A549 (cell line): ENCODE data around the gene TMEM232. TPM values are rescaled to one million over a fixed set of nuclear protein-coding genes. Genes with fewer than 3 reads are reported as not detected.

Source experiments
- ATAC-seq, 2 experiments: fragments of 200-7000 bp in 1 of 2; fragments of >200 bp in 1 of 2; cut with Nextera tagmentation in 1 of 2; cut with Tn5 transposase in 1 of 2; 3 replicates each; pipeline versions ENCODE4 v1.8.0 to v1.9.1; 2018 to 2020; ENCODE audit warnings: mild to moderate bottlenecking in 1 of 2, moderate library complexity in 1 of 2
- CTCF ChIA-PET: fragments of 300-600 bp; sonication (Branson Sonifier 250); formaldehyde crosslinking; extraction: SDS; loops from one replicate; lab custom pipeline; 2021; ENCODE audit warnings: antibody characterized with exemption, inconsistent platforms; lab: Yijun Ruan, JAX
- POLR2A ChIA-PET: fragments of 350-600 bp; formaldehyde crosslinking; extraction: SDS; loops from one replicate; lab custom pipeline; 2021; ENCODE audit warnings: antibody characterized with exemption, inconsistent platforms; lab: Yijun Ruan, JAX
- DNase-seq, 2 experiments: peaks; one replicate each; pipeline versions ENCODE4 v3.0.0 to v3.0.0-alpha.2; 2011 to 2016; ENCODE audit warnings: low read depth in 1 of 2, low spot score in 1 of 2
- FAIRE-seq: peaks from 2 replicates; lab custom pipeline; 2011; peaks lifted over from hg19 to GRCh38; lab: Jason Lieb, UNC
- H3K27ac ChIP-seq, 2 experiments: fragments of >200 bp; sonication (Bioruptor Twin); formaldehyde crosslinking; 3 replicates each; pipeline ENCODE4 v1.5.1; 2016 to 2017
- H3K4me1 ChIP-seq: fragments of >200 bp; sonication (Bioruptor Twin); formaldehyde crosslinking; 3 replicates; pipeline ENCODE4 v1.6.1; 2016
- H3K4me2 ChIP-seq: fragments of >200 bp; sonication (Bioruptor Twin); formaldehyde crosslinking; 3 replicates; pipeline ENCODE4 v1.6.1; 2016
- H3K4me3 ChIP-seq: fragments of >200 bp; sonication (Bioruptor Twin); formaldehyde crosslinking; 3 replicates; pipeline ENCODE4 v1.5.1; 2016
- H3K9me3 ChIP-seq: fragments of >200 bp; sonication (Bioruptor Twin); formaldehyde crosslinking; 3 replicates; pipeline ENCODE4 v1.6.1; 2016
- BHLHE40 ChIP-seq: IDR thresholded peaks from 2 replicates; pipeline ENCODE4 v1.6.1; 2012; ENCODE audit warnings: low read depth, low read length, inconsistent platforms
- CBX2 ChIP-seq: fragments of 200-600 bp; sonication (generic); IDR thresholded peaks from 2 replicates; pipeline ENCODE4 v1.6.1; 2016; ENCODE audit warnings: low read depth, mild to moderate bottlenecking, borderline replicate concordance
- CEBPB ChIP-seq, 2 experiments: fragments of >200 bp in 1 of 2; sonication (Bioruptor Twin) in 1 of 2; formaldehyde crosslinking in 1 of 2; IDR thresholded peaks; 2 replicates each; pipeline ENCODE4 v1.6.1; 2012 to 2016
- CHD2 ChIP-seq: fragments of 150-350 bp; IDR thresholded peaks from 2 replicates; pipeline ENCODE4 v1.6.1; 2014; ENCODE audit warnings: low read length; ENCODE audit not compliant: partially characterized antibody
- EHF ChIP-seq: fragments of 250-450 bp; sonication (Bioruptor Pico); IDR thresholded peaks from 2 replicates; pipeline ENCODE4 v1.5.0; 2020; ENCODE audit warnings: mild to moderate bottlenecking
- EP300 ChIP-seq, 2 experiments: fragments of >200 bp; sonication (Bioruptor Twin); formaldehyde crosslinking; IDR thresholded peaks; 2 replicates in 1 of 2; 3 replicates in 1 of 2; pipeline ENCODE4 v1.6.1; 2016 to 2017
- ESRRA ChIP-seq: fragments of 150-350 bp; IDR thresholded peaks from 2 replicates; pipeline ENCODE4 v1.6.1; 2014; ENCODE audit warnings: mild to moderate bottlenecking, low read length, borderline replicate concordance
- HDAC2 ChIP-seq: fragments of 200-600 bp; sonication (generic); IDR thresholded peaks from 2 replicates; pipeline ENCODE4 v1.6.1; 2016
- HEYL ChIP-seq: fragments of 250-450 bp; sonication (Bioruptor Pico); IDR thresholded peaks from 2 replicates; pipeline ENCODE4 v1.8.0; 2021; ENCODE audit warnings: mild to moderate bottlenecking, moderate library complexity
- HOXB13 ChIP-seq: fragments of 250-450 bp; sonication (Bioruptor Pico); IDR thresholded peaks from 2 replicates; pipeline ENCODE4 v1.5.0; 2020; ENCODE audit warnings: low read depth, mild to moderate bottlenecking, moderate library complexity
- HOXB5 ChIP-seq: fragments of 250-450 bp; sonication (Bioruptor Pico); IDR thresholded peaks from 2 replicates; pipeline ENCODE4 v1.5.0; 2020; ENCODE audit warnings: mild to moderate bottlenecking, moderate library complexity
- KDM1A ChIP-seq: fragments of 200-600 bp; sonication (generic); IDR thresholded peaks from 2 replicates; pipeline ENCODE4 v1.6.1; 2016; ENCODE audit warnings: low read depth, mild to moderate bottlenecking
- KDM5A ChIP-seq: fragments of 200-600 bp; sonication (generic); IDR thresholded peaks from 2 replicates; pipeline ENCODE4 v1.6.1; 2016; ENCODE audit warnings: antibody characterized with exemption, mild to moderate bottlenecking
- MYC ChIP-seq: IDR thresholded peaks from 2 replicates; pipeline ENCODE4 v1.6.1; 2012; ENCODE audit warnings: mild to moderate bottlenecking, inconsistent platforms, low read length, improper control_type of control experiment, borderline replicate concordance
- NR3C1 ChIP-seq: fragments of >200 bp; sonication (Bioruptor Twin); formaldehyde crosslinking; IDR thresholded peaks from 3 replicates; pipeline ENCODE4 v1.6.1; 2017
- PHF8 ChIP-seq: fragments of 200-600 bp; sonication (generic); IDR thresholded peaks from 2 replicates; pipeline ENCODE4 v1.6.1; 2016; ENCODE audit warnings: low read depth, mild to moderate bottlenecking, antibody characterized with exemption, moderate library complexity, borderline replicate concordance
- RAD21 ChIP-seq, 2 experiments: fragments of >200 bp in 1 of 2; sonication (Bioruptor Twin) in 1 of 2; formaldehyde crosslinking in 1 of 2; IDR thresholded peaks in 1 of 2; conservative IDR thresholded peaks in 1 of 2; 2 replicates in 1 of 2; 3 replicates in 1 of 2; pipeline ENCODE4 v1.6.1; 2012 to 2018; ENCODE audit warnings: inconsistent platforms in 1 of 2
- RARB ChIP-seq: fragments of 250-450 bp; sonication (Bioruptor Pico); IDR thresholded peaks from 2 replicates; pipeline ENCODE4 v1.8.0; 2021; ENCODE audit warnings: mild to moderate bottlenecking, moderate library complexity
- RCOR1 ChIP-seq: fragments of 150-350 bp; IDR thresholded peaks from 2 replicates; pipeline ENCODE4 v1.6.1; 2014; ENCODE audit warnings: antibody characterized with exemption, low read length, low read depth
- RFX5 ChIP-seq: fragments of 450-650 bp; IDR thresholded peaks from 2 replicates; pipeline ENCODE4 v1.7.1; 2014; ENCODE audit warnings: antibody characterized with exemption, mild to moderate bottlenecking, moderate library complexity
- SMC3 ChIP-seq: fragments of >200 bp; sonication (Bioruptor Twin); formaldehyde crosslinking; IDR thresholded peaks from 3 replicates; pipeline ENCODE4 v1.6.1; 2018; ENCODE audit warnings: inconsistent platforms
- SREBF2 ChIP-seq: fragments of 450-650 bp; IDR thresholded peaks from 2 replicates; pipeline ENCODE4 v1.6.1; 2014; ENCODE audit warnings: mild to moderate bottlenecking, moderate library complexity
- TP53 ChIP-seq: fragments of 250-450 bp; sonication (Bioruptor Pico); IDR thresholded peaks from 2 replicates; pipeline ENCODE4 v1.5.0; 2021; ENCODE audit warnings: mild to moderate bottlenecking, moderate library complexity
- ZSCAN20 ChIP-seq: fragments of 250-450 bp; sonication (Bioruptor Pico); IDR thresholded peaks from 2 replicates; pipeline ENCODE4 v1.8.0; 2022; ENCODE audit warnings: mild to moderate bottlenecking, moderate library complexity
- WGBS: methylation state at CpG from one replicate; pipeline ENCODE4 v1.1.6; 2017; ENCODE audit errors: missing lambda C conversion rate; 5-methylcytosine and 5-hydroxymethylcytosine counted together
- polyA plus RNA-seq, 4 experiments: library from polyadenylated mRNA; depleted of rRNA in 3 of 4; stranded (reverse); fragments of >200 nt; fragmentation: RNase III in 1 of 4; extraction: RNeasy Plus Mini Kit Qiagen cat#74134 plus additional on column Dnase treatment in 1 of 4; gene quantifications; 2 replicates in 3 of 4; 3 replicates in 1 of 4; pipeline ENCODE4 v1.2.3, GENCODE V29; 2011 to 2017
- TF ChIP-seq, protein P1 (sequence below): fragments of 250-450 bp; sonication (Bioruptor Pico); IDR thresholded peaks from 2 replicates; pipeline ENCODE4 v1.5.0; 2021; ENCODE audit warnings: mild to moderate bottlenecking, moderate library complexity, borderline replicate concordance
- TF ChIP-seq, protein P2 (sequence below): fragments of >200 bp; sonication (Bioruptor Twin); formaldehyde crosslinking; IDR thresholded peaks from 2 replicates; pipeline ENCODE4 v1.6.1; 2016
- TF ChIP-seq, protein P3 (sequence below): IDR thresholded peaks from 2 replicates; pipeline ENCODE4 v1.6.1; 2012
- TF ChIP-seq, protein P4 (sequence below): fragments of >200 bp; sonication (Bioruptor Twin); formaldehyde crosslinking; IDR thresholded peaks from 3 replicates; pipeline ENCODE4 v1.5.1; 2016
- TF ChIP-seq, protein P5 (sequence below): fragments of 150-350 bp; IDR thresholded peaks from 2 replicates; pipeline ENCODE4 v1.6.1; 2014; ENCODE audit warnings: low read depth, mild to moderate bottlenecking, low read length
- TF ChIP-seq, protein P6 (sequence below): fragments of 250-450 bp; sonication (Bioruptor Pico); IDR thresholded peaks from 2 replicates; pipeline ENCODE4 v1.5.0; 2020; ENCODE audit warnings: low read depth, mild to moderate bottlenecking, moderate library complexity

TMEM232 gene
- polyA plus RNA-seq, 2 of the 4 experiments (the other 2 are of a cell fraction): 0.12 to 0.39 TPM

DNA sequence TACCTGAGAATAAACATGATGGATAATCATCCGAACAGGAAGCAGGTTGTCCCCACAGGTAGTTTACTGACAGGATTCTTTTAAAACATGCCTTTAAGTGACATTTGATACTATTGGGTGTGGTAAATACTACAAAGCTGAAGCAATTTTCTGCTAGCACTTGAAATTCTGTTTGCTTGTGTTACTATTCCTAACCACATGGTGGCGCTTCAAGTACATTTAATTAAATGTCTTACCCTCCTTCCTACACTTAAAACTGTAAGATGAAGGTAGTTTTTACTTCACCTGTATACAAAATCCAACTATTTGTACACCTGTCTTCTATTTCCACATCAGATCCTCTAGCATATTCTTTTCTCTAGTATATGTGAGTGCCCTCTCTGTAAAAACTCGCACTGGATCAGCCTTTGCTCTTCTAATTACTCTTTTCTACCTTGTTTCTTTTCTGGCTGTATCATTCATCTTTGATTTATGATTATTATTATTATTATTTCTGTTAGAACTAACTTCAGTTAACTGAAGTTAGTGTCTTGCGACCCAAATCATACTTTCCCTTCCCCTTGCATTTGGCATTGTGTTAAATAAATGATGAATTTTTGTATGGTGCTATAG, 30.8 kb upstream of the TMEM232 start:
- FAIRE-seq (no peak), DNase-seq (peak in 1 of 2 experiments; percentile 55), ATAC-seq (peak; percentile 47 to 63; a peak in 4 of 6 replicates)
- H3K4me1 ChIP-seq: no peaks in the 10 kb centered on the region
- no peak overlapping the region for H3K4me2 ChIP-seq
- H3K27ac ChIP-seq: no peak overlapping the region
- POLR2A ChIA-PET: no interaction called here
- WGBS: 45% methylated on average over 4 of the region's 4 CpGs
- no peak overlapping the region for H3K4me3 ChIP-seq
- no peak for TF ChIP-seq RCOR1
- no peak for TF ChIP-seq TP53 (CRISPR knock-in tag)
- TF ChIP-seq KDM1A: no peak
- TF ChIP-seq EHF: no peak
- no peak for TF ChIP-seq ESRRA
- TF ChIP-seq RARB: no peak
- peak; percentile 49; the same call in 1 of the 3 replicates for TF ChIP-seq SMC3
- TF ChIP-seq, protein P1, sequence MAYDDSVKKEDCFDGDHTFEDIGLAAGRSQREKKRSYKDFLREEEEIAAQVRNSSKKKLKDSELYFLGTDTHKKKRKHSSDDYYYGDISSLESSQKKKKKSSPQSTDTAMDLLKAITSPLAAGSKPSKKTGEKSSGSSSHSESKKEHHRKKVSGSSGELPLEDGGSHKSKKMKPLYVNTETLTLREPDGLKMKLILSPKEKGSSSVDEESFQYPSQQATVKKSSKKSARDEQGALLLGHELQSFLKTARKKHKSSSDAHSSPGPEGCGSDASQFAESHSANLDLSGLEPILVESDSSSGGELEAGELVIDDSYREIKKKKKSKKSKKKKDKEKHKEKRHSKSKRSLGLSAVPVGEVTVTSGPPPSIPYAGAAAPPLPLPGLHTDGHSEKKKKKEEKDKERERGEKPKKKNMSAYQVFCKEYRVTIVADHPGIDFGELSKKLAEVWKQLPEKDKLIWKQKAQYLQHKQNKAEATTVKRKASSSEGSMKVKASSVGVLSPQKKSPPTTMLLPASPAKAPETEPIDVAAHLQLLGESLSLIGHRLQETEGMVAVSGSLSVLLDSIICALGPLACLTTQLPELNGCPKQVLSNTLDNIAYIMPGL (CRISPR knock-in tag): no peak
- no peak for TF ChIP-seq HEYL (CRISPR knock-in tag)
- TF ChIP-seq, protein P2, sequence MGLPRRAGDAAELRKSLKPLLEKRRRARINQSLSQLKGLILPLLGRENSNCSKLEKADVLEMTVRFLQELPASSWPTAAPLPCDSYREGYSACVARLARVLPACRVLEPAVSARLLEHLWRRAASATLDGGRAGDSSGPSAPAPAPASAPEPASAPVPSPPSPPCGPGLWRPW: no peak
- no peak for TF ChIP-seq CHD2
- TF ChIP-seq, protein P3, sequence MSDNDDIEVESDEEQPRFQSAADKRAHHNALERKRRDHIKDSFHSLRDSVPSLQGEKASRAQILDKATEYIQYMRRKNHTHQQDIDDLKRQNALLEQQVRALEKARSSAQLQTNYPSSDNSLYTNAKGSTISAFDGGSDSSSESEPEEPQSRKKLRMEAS: no peak
- peak; percentile 60 to 66 for TF ChIP-seq RAD21 (conservative IDR thresholded peaks at IDR 0.05 in 1 of 2, IDR thresholded peaks at IDR 0.05 in 1 of 2)
- no peak for TF ChIP-seq NR3C1
- TF ChIP-seq SREBF2: no peak
- TF ChIP-seq, protein P4, sequence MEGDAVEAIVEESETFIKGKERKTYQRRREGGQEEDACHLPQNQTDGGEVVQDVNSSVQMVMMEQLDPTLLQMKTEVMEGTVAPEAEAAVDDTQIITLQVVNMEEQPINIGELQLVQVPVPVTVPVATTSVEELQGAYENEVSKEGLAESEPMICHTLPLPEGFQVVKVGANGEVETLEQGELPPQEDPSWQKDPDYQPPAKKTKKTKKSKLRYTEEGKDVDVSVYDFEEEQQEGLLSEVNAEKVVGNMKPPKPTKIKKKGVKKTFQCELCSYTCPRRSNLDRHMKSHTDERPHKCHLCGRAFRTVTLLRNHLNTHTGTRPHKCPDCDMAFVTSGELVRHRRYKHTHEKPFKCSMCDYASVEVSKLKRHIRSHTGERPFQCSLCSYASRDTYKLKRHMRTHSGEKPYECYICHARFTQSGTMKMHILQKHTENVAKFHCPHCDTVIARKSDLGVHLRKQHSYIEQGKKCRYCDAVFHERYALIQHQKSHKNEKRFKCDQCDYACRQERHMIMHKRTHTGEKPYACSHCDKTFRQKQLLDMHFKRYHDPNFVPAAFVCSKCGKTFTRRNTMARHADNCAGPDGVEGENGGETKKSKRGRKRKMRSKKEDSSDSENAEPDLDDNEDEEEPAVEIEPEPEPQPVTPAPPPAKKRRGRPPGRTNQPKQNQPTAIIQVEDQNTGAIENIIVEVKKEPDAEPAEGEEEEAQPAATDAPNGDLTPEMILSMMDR: peak; percentile 78
- TF ChIP-seq, protein P5, sequence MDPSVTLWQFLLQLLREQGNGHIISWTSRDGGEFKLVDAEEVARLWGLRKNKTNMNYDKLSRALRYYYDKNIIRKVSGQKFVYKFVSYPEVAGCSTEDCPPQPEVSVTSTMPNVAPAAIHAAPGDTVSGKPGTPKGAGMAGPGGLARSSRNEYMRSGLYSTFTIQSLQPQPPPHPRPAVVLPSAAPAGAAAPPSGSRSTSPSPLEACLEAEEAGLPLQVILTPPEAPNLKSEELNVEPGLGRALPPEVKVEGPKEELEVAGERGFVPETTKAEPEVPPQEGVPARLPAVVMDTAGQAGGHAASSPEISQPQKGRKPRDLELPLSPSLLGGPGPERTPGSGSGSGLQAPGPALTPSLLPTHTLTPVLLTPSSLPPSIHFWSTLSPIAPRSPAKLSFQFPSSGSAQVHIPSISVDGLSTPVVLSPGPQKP: no peak
- no peak for TF ChIP-seq HDAC2
- TF ChIP-seq, all 56 proteins: peak for 3
- no peaks in the 10 kb centered on the region for H3K9me3 ChIP-seq
- CTCF ChIA-PET: interaction anchor here (0.8 to 1.1 kb wide), 3 partner anchors 9 to 19 kb away, joined by 3 read pairs; partner anchors contain the start of gene SLC25A46

DNA sequence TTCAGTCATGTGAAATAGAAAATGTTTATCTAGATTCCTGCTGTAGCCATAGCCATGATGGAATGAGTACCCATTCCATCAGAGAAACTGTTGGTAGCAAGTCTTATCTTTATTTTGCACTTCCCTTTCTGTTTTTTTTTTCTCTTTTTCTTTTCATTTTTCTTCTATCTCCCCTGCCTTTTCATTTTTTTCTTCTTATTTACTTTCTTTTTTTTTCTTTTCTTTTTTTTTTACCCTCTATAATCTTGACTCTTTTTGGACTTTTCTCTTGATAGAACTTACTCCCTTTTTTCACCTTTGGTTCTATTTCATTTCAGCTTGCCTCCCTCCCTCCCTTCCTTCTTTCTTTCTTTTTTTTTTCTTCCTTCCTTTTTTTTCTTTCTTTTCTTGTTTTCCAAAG, 27.7 kb upstream of the TMEM232 start:
- POLR2A ChIA-PET: no interaction called here
- Histone ChIP-seq H3K27ac (no peak overlapping the region), H3K4me1 (no peaks in the 10 kb centered on the region), H3K4me2 (no peak overlapping the region), H3K4me3 (no peak overlapping the region), H3K9me3 (no peaks in the 10 kb centered on the region)
- no peak for TF ChIP-seq CEBPB (IDR thresholded peaks at IDR 0.05)
- no peak for TF ChIP-seq BHLHE40
- no peak for TF ChIP-seq HEYL (CRISPR knock-in tag)
- no peak for TF ChIP-seq ZSCAN20 (CRISPR knock-in tag)
- TF ChIP-seq MYC: no peak
- TF ChIP-seq EP300 (IDR thresholded peaks at IDR 0.05): no peak
- no peak for TF ChIP-seq RFX5
- no peak for TF ChIP-seq ESRRA
- no peak for TF ChIP-seq HOXB13 (CRISPR knock-in tag)
- TF ChIP-seq, protein P6, sequence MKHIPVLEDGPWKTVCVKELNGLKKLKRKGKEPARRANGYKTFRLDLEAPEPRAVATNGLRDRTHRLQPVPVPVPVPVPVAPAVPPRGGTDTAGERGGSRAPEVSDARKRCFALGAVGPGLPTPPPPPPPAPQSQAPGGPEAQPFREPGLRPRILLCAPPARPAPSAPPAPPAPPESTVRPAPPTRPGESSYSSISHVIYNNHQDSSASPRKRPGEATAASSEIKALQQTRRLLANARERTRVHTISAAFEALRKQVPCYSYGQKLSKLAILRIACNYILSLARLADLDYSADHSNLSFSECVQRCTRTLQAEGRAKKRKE: no peak
- no peak for TF ChIP-seq PHF8
- TF ChIP-seq CBX2: no peak
- no peak for TF ChIP-seq HOXB5
- no peak for TF ChIP-seq KDM5A
- TF ChIP-seq, protein P2: no peak
- no peak for TF ChIP-seq SREBF2
- no peak for ATAC-seq
- CTCF ChIA-PET: no interaction called here
- FAIRE-seq: no peak
- DNase-seq: no peak
